ENCODE results near the gene TRIM17. TPM values are rescaled to one million over a fixed set of nuclear protein-coding genes. Genes with fewer than 3 reads are reported as not detected.

The TRIM17 gene
- total and polyA plus RNA-seq, 2 of the 13 experiments (the other 11 are each of a cell fraction or from before 2014, with no cell fraction given), result 0.32 to 0.64 TPM

DNA sequence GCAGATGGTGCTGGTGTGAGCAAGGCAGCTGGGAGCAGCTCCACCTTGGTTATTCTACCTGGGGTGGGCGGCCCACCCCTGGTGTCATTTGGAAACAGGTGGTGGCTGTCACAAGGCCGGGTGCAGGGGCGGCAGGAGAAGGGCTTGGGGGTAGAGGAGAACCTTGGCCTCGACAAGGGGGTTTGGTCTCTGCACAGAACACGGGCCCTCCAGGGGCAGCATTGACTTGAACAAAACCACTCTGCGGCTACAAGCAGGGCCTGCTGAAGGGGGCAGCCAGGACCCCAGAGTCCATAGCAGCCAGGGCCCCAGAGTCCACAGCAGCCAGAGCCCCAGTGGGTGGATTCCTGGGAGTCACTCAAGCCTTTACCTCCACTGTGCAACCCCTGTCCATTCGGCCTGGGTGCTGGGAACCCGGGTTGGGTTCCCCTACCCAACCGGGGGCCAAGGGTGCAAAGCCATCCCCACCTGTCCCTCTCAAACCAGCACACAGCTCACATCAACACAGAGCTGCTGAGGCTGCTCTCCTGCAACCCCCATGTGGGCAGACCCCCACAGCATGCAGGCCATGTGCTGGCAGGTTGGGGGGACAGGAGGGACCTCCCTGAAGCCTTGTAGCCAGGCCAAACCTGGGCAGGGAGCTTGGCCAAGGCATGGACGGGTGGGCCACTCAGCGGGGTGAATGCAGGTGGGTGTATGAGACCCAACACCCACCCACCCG, 17.8 kb downstream of the TRIM17 start:
- no peaks in the 10 kb centered on the region for H3K27me3 ChIP-seq (ENCODE audit: control insufficient read depth in 1 of 2, insufficient read depth in 2 of 2, low read length in 2 of 2)
- H3K36me3 ChIP-seq (replicated peaks in 1 of 2; ENCODE audit: control insufficient read depth in 1 of 2, insufficient read depth in 2 of 2, low read length in 2 of 2), result peaks cover 25 to 75% of the 10 kb centered on the region in 2 experiments
- no peak for TF ChIP-seq PLRG1 (conservative IDR thresholded peaks at IDR 0.05)
- 0 out of 2 replicates have a peak, but pooled peaks have one; percentile 37 for TF ChIP-seq RBFOX2 (IDR thresholded peaks at IDR 0.05; ENCODE audit: low read depth, low read length)
- peak; percentile 70 for TF ChIP-seq AGO2 (optimal IDR thresholded peaks at IDR 0.05; ENCODE audit: low read depth, low read length)
- TF ChIP-seq ZNF34 (CRISPR knock-in tag; IDR thresholded peaks at IDR 0.05; ENCODE audit: borderline replicate concordance), result no peak
- 0 out of 2 replicates have a peak, but pooled peaks have one; percentile 19 for TF ChIP-seq MNT (IDR thresholded peaks at IDR 0.05)
- no peak overlapping the region for H2AFZ ChIP-seq (ENCODE audit: low read length)
- no peak overlapping the region for H3K27ac ChIP-seq (ENCODE audit: extremely low read length, insufficient read depth, low read length)
- ChIA-PET CTCF (ENCODE audit: low intra/inter-chr PET ratio, low total read pairs) (no interaction called here), POLR2A (no interaction called here)
- peaks cover 13% of the 10 kb centered on the region for H3K79me2 ChIP-seq (ENCODE audit: insufficient read depth, low read length)
- no peaks in the 10 kb centered on the region for H3K9me3 ChIP-seq (ENCODE audit: low read length)
- in situ Hi-C loops (cut with HindIII; ENCODE audit: extremely low pct_ligation_motif_present, low pct_unique_long_range_greater_than_20kb), result no loop called here
- H3K4me2 ChIP-seq (ENCODE audit: low read depth, low read length), result no peak overlapping the region
- intact Hi-C loops (cut with micrococcal nuclease; ENCODE audit: unreplicated experiment), result no loop called here
- BruUV-seq (replicated peaks), result no TSS peak
- DNase-seq (ENCODE audit: low spot score) (no peak), FAIRE-seq (no peak), ATAC-seq (no peak)
- H3K9ac ChIP-seq (ENCODE audit: insufficient read depth, low read depth, low read length), result no peak overlapping the region
- peaks cover 14% of the 10 kb centered on the region for H4K20me1 ChIP-seq (ENCODE audit: insufficient read depth, low read length)
- 97% methylated on average over 6 of the region's 12 CpGs for WGBS (ENCODE audit: low lambda C conversion rate)
- peaks cover 26% of the 10 kb centered on the region for H3K4me1 ChIP-seq (ENCODE audit: insufficient read depth, low read length)
- H3K4me3 ChIP-seq (replicated peaks in 1 of 3; ENCODE audit: insufficient read depth in 1 of 3, low read depth in 2 of 3, low read length in 3 of 3), result no peak overlapping the region

GRCh38 chr1:228397966-228398365, 18.7 kb downstream of the TRIM17 start:
- intact Hi-C loops (cut with micrococcal nuclease; ENCODE audit: unreplicated experiment) (no loop called here), in situ Hi-C loops (cut with HindIII; ENCODE audit: extremely low pct_ligation_motif_present, low pct_unique_long_range_greater_than_20kb) (no loop called here)
- H3K36me3 ChIP-seq (replicated peaks in 1 of 2; ENCODE audit: control insufficient read depth in 1 of 2, insufficient read depth in 2 of 2, low read length in 2 of 2), result peaks cover 24 to 71% of the 10 kb centered on the region in 2 experiments
- peaks cover 7% of the 10 kb centered on the region for H3K79me2 ChIP-seq (ENCODE audit: insufficient read depth, low read length)
- no peak overlapping the region for H3K4me3 ChIP-seq (replicated peaks in 1 of 3; ENCODE audit: insufficient read depth in 1 of 3, low read depth in 2 of 3, low read length in 3 of 3)
- no peak overlapping the region for H3K27ac ChIP-seq (ENCODE audit: extremely low read length, insufficient read depth, low read length)
- no peak overlapping the region for H3K9ac ChIP-seq (ENCODE audit: insufficient read depth, low read depth, low read length)
- BruUV-seq (replicated peaks), result no TSS peak
- peaks cover 16% of the 10 kb centered on the region for H3K4me1 ChIP-seq (ENCODE audit: insufficient read depth, low read length)
- POLR2A ChIA-PET, result interaction anchor here (1.0 kb wide), 1 partner anchor 8 kb away, joined by 3 read pairs; no protein-coding TSS in a partner anchor
- no peak overlapping the region for H2AFZ ChIP-seq (ENCODE audit: low read length)
- H3K27me3 ChIP-seq (ENCODE audit: control insufficient read depth in 1 of 2, insufficient read depth in 2 of 2, low read length in 2 of 2), result no peaks in the 10 kb centered on the region
- ATAC-seq (no peak), FAIRE-seq (no peak), DNase-seq (ENCODE audit: low spot score) (no peak)
- no peak overlapping the region for H3K4me2 ChIP-seq (ENCODE audit: low read depth, low read length)
- CTCF ChIA-PET (ENCODE audit: low intra/inter-chr PET ratio, low total read pairs), result no interaction called here
- H3K9me3 ChIP-seq (ENCODE audit: low read length), result no peaks in the 10 kb centered on the region
- peaks cover 8% of the 10 kb centered on the region for H4K20me1 ChIP-seq (ENCODE audit: insufficient read depth, low read length)
- WGBS (ENCODE audit: low lambda C conversion rate), result 95% methylated on average over 6 of the region's 6 CpGs
- TF ChIP-seq CBX1 (IDR thresholded peaks at IDR 0.05; ENCODE audit: low read depth), result no peak
- no peak for TF ChIP-seq ADNP (CRISPR knock-in tag; IDR thresholded peaks at IDR 0.05)
- TF ChIP-seq ZBTB44 (CRISPR knock-in tag; IDR thresholded peaks at IDR 0.05), result no peak
- TF ChIP-seq HOXA5 (CRISPR knock-in tag; IDR thresholded peaks at IDR 0.05), result no peak
- no peak for TF ChIP-seq ZSCAN29 (CRISPR knock-in tag; conservative IDR thresholded peaks at IDR 0.05)
- TF ChIP-seq CBFB (CRISPR knock-in tag; IDR thresholded peaks at IDR 0.05), result no peak
- no peak for TF ChIP-seq STAG1 (CRISPR knock-in tag; IDR thresholded peaks at IDR 0.05)
- no peak for TF ChIP-seq ZZZ3 (CRISPR knock-in tag; IDR thresholded peaks at IDR 0.05; ENCODE audit: borderline replicate concordance)
- no peak for TF ChIP-seq ZNF546 (CRISPR knock-in tag; conservative IDR thresholded peaks at IDR 0.05)
- no peak for TF ChIP-seq GRHL1 (CRISPR knock-in tag; conservative IDR thresholded peaks at IDR 0.05)
